Prostate gland (tissue), 2 donors: ENCODE results near the gene BCAN.

Experiments used
- POLR2A ChIP-seq: fragments of 450-650 bp; IDR thresholded peaks from one replicate; pipeline ENCODE4 v1.6.1; 2016; ENCODE audit warnings: antibody characterized with exemption, mild to moderate bottlenecking
- POLR2AphosphoS5 ChIP-seq: sonication (generic); formaldehyde crosslinking; IDR thresholded peaks from one replicate; pipeline ENCODE4 v1.6.1; 2017; ENCODE audit warnings: antibody characterized with exemption
- TF ChIP-seq, protein P1 (sequence below), 4 experiments: fragments of 200-600 bp in 2 of 4; fragments of 450-650 bp in 2 of 4; sonication (generic) in 2 of 4; IDR thresholded peaks; 1 replicate in 3 of 4; 2 replicates in 1 of 4; pipeline ENCODE4 v1.5.1; 2016 to 2019; ENCODE audit warnings: antibody characterized with exemption in 4 of 4, mild to moderate bottlenecking in 2 of 4, moderate library complexity in 2 of 4

GRCh38 chr1:156692925-156693847 lies 51.3 kb downstream of the BCAN start:
- TF ChIP-seq POLR2AphosphoS5 (no peak), POLR2A (peak; percentile 38)
- TF ChIP-seq, protein P1, sequence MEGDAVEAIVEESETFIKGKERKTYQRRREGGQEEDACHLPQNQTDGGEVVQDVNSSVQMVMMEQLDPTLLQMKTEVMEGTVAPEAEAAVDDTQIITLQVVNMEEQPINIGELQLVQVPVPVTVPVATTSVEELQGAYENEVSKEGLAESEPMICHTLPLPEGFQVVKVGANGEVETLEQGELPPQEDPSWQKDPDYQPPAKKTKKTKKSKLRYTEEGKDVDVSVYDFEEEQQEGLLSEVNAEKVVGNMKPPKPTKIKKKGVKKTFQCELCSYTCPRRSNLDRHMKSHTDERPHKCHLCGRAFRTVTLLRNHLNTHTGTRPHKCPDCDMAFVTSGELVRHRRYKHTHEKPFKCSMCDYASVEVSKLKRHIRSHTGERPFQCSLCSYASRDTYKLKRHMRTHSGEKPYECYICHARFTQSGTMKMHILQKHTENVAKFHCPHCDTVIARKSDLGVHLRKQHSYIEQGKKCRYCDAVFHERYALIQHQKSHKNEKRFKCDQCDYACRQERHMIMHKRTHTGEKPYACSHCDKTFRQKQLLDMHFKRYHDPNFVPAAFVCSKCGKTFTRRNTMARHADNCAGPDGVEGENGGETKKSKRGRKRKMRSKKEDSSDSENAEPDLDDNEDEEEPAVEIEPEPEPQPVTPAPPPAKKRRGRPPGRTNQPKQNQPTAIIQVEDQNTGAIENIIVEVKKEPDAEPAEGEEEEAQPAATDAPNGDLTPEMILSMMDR (IDR thresholded peaks at IDR 0.05), result no peak
